ENCODE measurements around the gene MYL5.

Gene MYL5

DNA sequence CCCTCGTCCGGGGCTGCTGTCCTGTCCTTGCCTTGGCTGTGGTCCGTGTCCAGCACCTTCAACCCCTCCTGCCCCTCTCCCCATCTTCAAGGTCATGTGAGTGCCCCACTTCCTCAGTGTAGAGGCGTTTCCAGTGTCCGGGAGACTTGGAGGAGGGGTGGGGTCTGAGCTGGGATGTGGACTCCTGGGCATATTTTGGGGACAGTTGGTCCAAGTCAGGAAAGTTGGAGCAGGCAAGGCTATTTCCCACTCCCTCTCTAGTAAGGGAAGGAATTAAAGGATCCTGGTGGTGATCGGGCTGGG lies 34.2 kb downstream of the MYL5 start:
- no peak for DNase-seq

DNA sequence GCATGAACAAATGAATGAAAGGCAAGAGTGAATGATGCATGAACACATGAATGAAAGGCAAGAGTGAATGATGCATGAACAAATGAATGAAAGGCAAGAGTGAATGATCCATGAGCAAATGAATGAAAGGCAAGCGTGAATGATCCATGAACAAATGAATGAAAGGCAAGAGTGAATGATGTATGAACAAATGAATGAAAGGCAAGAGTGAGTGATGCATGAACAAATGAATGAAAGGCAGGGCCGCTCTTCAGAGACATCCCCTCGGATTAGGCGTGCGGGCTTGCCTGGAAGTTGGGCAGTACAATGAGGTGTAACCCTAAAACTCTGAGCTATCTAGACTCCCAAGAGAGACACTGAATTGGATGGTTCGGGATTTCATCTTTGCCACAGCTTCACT lies 35.0 kb downstream of the MYL5 start:
- no peak for DNase-seq

DNA sequence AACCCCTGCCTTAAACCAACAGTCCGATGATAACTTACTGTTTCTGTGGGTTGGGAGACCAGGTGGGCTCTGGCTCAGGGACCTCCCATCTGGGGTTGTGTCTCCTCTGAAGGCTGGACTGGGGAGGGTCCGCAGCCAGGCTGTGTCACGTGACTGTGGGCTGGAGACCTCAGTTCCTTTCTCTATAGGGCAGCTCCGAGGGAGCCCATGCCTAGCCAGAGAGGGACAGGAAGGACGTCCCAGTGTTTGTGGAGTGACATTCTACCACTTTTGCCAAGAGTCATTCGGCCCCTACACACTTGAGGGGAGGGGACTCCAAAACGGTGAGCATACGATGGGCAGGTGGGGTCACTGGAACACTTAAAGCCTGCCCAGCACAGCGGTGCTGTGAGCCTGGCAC lies 35.8 kb downstream of the MYL5 start:
- DNase-seq, result no peak

DNA sequence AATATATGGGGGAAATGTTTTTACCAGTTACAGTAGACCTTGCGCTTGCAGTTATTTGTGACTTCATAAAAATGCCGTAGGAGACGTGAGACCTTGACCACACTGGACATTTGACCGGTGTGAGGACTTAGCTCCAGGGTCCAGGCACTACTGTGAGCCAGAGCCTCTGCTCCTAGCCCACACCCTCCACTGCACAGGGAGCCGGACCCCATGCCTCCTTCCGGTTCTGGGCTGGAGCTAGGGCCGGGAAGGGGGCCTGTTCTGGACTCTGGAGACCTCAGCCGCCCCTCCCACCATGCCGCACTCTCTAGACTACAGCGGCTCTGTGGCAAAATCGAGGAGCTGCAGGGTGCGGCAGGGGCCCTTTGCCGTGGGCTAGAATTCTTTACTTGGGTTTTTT lies 36.6 kb downstream of the MYL5 start:
- no peak for DNase-seq

DNA sequence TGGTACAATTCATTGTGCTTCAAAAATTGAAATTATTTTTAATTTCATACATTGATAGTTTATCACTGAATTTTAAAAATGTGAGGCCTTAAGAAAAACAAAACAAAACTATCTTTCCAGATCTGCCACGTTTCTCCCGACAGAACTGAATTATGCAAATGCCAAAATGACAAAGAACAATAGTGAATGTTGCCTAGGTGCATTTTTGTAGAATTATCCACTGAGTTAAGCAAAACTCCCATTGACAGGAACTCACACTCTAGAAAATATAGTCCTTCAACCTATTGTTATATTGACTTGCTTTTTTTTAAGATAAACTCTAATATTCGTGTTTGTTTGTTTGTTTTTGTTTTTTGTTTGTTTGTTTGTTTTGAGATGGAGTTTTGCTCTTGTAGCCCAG lies 37.8 kb downstream of the MYL5 start:
- no peak for DNase-seq

DNA sequence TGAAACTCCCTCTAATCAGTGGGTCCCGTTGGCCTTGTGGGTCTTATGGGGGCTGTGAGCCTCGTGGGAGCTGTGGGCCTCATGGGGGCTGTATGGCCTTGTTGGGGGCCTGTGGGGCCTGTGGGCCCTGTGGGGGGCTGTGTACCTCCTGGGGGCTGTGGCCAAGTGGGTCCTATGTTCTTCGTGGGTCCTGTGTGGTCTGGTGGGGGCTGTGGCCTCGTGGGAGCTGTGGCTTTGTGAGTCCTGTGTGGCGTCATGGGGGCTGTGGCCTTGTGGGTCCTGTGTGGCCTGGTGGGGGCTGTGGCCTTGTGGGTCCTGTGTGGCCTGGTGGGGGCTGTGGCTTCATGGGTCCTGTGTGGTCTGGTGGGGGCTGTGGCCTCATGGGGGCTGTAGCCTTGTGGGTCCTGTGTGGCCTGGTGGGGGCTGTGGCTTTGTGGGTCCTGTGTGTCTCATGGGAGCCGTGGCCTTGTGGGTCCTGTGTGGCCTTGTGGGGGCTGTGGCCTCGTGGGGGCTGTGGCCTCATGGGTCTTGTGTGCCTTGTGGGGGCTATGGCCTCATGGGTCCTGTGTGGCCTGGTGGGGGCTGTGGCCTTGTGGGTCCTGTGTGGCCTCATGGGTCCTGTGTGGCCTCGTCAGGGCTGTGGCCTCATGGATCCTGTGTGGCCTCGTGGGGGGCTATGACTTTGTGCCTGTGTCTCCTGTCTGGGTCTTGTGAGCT lies 38.7 kb downstream of the MYL5 start:
- DNase-seq, result no peak

DNA sequence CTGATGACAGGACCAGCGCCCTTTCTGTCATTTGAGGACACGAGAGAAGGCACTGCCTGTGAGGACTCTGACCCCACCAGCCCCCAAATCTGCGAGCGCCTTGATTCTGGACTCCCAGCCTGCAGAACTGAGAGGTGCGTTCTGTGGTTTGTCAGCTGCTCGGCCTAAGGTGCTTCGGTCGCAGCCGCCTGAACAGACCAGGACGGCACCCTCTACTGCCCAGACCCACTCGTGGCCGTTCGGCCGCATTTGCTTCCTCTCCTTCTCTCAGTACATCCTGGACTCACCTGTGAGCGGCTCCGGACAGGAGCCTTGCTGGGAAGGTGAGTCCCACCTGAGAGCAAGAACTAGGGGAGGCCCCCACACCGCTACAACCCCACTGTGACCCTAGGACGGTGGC lies 39.7 kb downstream of the MYL5 start:
- no peak for DNase-seq

DNA sequence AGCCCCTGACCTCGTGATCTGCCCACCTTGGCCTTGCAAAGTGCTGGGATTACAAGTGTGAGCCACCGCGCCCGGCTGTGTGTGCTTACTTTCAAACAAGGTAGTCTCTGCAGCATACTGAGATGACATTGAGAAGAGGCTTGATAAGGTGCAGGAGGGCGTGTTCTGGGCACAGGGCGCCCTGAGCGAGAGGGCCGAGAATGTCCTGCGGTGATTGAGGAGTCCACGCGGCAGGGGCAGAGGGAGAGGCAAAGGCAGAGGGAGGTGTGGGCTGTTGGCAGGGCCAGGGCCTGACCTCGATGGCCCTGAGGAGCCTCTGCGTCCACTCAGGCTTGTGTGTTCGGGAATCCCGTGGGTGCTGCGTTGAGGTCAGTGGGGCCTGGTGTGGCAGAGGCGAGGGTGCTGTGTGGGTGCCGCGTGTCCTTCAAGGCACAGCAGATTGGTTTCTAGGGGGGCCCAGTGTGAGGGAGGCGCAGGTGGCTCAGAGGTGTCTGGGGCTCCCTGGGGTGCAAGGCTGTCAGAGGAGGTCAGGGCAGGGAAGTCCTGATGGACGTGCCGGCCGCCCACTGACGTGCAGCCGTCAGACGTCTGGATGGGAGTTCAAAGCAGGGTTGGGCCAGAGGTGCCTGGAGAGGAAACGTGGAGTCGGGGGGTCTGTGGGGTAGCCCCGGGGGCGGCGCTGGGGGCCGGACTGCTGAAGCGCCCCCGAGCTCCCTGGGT lies 43.4 kb downstream of the MYL5 start:
- no peak for DNase-seq

DNA sequence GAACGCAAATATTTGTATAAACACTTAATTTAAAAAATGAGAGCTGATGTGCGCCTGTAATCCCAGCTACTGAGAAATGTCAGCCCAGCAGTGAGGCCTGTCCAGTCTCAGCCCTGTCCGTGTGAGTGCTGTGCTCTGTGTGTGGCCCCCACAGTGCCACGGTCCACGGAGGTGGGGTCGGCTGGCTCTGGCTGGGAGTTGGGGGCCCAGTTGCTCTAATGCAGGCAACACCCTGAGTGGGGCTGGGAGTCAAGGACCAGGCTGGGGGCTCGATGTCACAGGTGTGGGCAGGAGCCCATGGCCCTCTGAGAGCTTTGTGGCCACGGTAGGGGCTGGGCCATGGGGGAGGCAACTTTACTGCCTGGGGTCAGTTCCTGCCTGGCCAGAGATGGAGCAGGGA lies 44.1 kb downstream of the MYL5 start:
- no peak for DNase-seq

DNA sequence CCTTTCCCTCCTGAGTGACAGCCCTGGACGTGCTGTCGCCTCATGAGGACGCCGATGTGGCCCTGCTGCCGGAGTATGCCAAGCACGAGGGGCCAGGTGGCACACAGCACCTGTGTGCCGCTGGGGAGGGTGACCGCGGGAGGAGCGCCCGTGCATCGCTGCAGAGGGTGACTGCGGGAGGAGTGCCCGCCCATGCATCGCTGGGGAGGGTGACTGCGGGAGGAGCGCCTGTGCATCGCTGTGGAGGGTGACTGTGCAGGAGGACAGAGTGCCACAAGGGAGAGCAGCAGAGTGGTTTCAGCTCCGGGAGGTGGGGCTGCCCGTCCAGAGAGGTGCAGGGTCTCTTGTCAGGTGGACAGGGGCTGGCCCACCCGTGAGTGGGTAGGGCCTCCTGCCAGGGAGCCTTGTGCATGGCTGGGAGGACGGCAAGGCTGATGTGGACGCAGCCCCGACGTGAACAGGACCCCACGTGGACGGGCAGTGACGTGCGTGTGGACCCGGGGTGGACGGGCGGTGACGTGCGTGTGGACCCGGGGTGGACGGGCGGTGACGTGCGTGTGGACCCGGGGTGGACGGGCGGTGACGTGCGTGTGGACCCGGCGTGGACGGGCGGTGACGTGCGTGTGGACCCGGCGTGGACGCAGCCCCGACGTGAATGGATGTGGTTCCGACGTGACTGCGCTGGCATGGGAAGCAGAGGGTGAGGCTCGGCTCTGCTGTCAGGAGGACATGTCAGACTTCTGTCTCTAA lies 45.9 kb downstream of the MYL5 start:
- DNase-seq, result no peak

DNA sequence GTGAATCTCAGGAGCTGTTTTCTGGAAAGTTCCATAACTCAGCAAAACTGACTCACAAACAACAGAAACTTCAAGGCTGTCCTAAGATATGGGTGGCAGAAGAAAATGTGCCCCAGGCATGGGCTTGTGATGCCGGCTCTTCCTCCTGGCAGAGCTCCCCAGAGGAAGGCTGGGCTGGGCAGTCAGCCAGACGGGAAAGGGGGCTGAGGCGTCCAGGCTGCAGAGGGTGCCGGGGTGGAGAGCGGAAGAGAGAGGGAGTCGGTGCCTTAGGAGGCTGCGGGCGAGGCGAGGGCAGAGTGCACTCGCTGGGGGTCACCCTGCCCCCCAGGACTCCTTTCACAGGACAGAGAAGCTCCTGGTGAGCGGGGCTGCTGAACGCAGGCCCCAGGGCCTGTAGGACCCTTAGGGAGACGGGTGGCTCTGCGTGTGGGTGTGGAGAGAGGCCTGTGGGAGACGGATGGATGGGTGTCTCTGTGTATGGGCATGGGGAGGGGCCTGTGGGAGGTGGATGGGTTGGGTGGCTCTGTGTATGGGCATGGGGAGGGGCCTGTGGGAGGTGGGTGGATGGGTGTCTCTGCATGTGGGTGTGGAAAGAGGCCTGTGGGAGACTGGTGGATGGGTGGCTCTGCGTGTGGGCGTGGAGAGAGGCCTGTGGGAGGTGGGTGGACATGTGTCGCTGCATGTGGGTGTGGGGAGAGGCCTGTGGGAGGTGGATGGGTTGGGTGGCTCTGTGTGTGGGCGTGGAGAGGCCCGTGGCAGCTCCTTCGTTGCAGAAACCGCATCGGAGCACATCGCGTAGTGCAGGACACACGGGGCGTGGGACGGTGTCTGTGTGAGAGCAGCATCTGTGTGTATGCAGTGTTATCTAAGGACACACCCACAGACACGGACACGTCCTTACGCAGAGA lies 47.2 kb downstream of the MYL5 start:
- no peak for DNase-seq

DNA sequence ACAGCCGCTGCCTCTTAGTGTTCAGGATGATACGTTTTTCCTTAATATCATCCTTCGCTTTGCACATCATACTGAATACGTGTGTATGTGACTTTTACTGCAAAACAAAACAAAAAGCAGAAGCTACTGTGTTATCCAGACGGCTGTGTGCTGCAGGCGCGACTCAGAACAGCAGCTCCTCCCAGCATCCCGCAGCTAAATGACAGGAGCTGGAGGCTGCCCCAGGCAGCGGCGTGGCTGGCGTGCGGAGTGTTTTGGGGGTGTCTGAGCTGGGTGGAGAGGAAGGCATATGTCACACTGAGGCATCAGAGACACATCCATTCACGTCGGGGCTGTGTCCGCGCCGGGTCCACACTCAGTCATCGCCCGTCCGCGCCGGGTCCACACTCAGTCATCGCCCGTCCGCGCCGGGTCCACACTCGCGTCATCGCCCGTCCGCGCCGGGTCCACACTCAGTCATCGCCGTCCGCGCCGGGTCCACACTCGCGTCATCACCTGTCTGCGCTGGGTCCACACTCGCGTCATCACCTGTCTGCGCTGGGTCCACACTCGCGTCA lies 47.9 kb downstream of the MYL5 start:
- DNase-seq, result no peak

DNA sequence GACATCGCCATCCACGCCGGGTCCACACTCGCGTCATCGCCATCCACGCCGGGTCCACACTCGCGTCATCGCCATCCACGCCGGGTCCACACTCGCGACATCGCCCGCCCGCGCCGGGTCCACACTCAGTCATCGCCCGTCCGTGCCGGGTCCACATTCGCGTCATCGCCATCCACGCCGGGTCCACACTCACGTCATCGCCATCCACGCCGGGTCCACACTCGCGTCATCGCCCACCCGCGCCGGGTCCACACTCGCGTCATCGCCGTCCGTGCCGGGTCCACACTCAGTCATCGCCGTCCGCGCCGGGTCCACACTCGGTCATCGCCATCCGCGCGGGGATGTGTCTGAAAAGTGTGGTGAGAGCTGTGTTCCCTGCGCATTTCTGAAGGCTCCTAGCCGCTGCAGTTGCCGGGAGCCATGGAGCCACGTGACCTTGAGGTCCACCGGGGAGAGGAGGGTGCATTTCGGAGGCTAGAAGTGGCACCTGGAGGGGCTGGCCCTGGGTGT lies 48.6 kb downstream of the MYL5 start:
- no peak for DNase-seq

DNA sequence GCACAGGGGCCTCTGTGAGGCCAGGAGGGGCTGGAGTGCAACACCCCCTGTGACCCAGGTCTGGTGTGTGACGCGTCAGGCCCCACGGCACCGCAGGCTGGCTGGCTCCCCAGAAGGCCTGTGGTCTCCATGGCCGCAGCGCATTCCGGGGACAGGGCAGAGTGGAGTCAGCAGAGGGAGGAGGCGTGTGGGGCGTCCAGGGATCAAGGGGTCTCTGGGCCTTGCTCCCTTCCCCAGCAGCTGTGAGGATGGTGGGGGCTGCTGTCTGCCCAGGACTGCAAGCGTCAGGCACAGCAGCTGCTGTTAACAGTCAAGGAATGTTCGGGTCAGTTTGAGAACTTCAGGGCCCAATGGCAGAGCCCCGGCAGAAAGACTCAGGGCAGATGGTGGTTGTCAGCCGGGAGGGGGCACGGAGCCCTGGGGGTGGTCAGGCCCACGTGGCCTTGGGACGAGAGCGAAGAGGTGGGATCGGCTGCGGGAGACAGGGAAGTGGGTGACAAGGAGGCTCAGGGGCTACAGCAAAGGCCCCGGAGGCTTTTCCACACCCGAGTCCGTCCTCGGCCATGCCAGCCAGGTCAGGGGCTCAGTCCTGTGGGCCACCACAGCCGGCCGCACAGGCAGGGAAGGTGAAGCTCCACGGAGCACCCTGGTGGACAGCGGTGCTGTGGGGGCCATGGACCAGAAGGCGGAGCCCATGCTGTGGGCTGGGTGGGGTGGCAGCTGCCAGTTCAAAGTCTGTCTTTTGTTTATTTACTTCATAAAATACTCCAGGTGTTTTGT lies 49.6 kb downstream of the MYL5 start:
- peak; percentile 62 for DNase-seq

DNA sequence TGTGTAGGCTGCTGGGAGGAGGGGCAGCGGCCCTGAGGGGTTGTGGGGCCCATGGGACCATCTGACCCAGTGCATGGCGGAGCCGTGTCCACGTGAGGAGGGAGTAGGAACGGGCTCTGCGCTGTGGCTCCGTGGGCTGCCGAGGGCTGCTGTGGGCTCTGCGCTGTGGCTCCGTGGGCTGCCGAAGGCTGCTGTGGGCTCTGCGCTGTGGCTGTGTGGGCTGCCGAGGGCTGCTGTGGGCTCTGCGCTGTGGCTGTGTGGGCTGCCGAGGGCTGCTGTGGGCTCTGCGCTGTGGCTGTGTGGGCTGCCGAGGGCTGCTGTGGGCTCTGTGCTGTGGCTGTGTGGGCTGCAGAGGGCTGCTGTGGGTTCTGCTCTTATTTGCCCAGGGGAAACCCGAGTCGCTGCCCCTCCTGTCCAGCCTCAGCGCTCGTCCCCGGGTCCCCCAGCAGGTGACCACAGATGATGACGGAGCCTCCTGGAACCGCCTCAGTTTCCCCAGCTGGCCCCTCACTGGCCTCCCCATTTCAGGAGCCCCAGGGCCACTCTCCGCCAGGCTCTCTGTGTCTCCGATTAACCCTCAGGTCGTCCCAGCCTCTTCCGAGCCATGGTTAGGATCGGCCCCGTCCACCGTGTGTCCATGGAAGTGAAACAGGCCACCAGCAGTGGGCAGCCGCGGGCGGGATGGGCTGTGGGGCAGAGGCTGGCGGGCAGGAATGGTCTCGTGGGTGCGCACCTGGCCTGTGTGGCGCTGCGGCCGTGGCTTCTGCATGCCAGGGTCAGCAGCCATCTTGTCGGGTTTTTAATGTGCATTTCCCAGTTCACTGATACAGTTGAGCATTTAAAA lies 51.3 kb downstream of the MYL5 start:
- no peak for DNase-seq

DNA sequence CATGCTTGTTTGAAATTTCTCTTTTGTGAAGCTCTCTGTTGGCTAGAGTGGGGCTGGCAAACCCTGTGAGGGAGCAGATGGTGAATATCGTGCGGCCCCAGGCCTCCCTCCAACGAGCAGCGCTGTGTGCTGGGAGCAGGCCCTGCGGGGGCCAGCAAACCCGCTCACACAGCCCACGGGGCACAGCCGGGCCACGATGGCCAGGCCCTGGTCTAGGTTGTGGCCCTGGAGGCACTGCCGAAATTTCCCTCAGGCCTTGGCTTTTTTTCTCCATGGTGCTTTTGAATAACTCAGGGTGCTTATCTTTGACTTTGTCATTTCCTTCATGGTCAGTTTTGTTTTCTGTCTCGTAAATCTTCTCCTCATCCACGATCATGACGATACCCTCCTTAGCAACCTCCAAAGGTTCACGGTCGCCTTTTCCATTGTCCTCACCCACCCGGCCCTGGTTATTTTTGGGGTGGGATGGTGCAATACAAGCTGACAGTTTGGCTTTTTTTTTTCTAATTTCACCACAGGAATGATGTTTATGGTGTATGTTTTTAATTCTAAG lies 52.0 kb downstream of the MYL5 start:
- no peak for DNase-seq

DNA sequence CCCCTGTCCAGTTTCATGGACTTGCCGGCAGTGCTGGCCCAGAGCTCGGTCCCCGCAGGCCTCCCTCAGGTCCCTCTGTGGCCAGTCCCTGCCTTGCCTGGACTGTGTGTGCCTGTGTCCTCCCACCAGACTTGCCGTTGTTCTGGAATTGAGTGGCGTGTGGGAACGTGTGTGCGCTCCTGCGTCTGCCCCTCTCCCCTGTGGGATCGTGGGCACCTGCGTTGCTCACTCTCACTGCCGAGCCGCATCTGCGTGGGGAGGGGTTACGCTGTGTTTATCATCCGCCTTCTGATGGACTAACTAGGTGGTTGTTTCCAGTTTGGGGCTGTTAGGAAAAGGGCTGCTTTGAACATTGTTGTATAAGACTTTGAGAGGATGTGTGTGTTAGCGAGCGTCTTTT lies 52.5 kb downstream of the MYL5 start:
- no peak for DNase-seq

DNA sequence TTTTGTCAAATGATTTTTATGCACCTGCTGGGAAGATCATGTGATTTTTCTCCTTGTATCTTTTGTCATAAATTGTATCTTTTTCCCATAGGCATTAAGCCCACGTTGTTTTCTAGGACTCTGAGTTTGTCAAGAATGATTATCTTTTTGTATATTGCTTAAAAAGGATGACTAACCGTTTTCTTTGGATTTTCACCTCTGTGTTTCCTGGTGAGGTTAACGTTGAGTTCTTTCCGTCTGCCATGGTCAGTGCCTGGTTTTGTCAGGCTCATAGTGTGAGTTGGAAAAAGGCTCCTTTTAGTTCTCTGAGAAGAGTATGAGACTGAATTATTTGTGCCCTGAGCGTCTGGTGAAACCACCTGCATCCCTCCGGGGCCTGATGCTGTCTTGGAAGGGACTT lies 53.2 kb downstream of the MYL5 start:
- DNase-seq, result no peak

DNA sequence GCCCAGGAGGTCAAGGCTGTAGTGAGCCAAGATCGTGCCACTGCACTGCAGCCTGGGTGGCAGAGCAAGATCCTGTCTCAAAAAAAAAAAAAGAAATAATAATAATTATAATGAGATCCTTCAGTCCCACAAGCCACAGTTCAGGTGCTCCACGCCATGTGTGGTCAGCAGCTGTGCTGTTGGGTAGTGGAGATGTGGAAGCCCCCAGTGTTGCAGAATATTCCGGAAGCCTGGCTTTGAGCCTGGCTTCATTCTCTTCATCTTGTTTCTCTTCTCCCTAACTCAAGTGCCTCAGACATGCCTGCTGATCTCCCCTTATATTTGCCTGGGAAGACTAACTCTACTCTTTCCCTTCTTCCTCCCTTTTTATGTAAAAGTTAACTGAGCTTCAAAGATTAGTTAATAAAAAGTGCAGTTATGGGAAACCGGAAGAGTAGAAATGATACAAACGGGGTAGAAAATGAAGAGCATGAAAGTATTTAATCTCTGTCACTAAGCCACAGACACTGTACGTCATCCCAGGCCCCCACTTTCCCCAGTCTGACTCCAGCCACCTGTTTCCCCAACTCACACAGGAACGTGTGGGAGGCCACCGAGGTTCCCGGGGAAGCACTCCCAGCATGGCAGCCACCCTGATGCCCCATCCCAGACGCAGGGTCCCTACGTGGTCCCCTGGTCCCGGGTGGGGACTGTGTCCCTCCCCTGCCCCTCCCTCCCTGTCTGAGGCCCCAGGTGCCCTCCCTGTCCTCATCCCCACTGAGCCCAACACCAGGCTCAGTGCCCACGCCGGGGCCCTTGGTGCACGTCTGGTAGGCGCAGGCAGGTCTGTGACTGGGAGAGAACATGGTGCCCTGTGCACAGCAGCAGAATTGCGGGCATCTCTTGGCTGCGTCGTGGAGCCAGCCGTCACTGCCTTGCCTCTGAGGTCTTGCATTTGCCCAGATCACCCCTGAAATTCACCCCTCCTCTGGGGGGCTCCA lies 55.3 kb downstream of the MYL5 start:
- no peak for DNase-seq
